WTC11 (cell line): ENCODE results near the gene POLD3. TPM values are rescaled to one million over a fixed set of nuclear protein-coding genes. Genes with fewer than 3 reads are reported as not detected.

Experiments used
- ATAC-seq: fragments of 200-7000 bp; cut with Tn5 transposase; 2 replicates; pipeline ENCODE4 v1.10.0; 2021; ENCODE audit warnings: mild to moderate bottlenecking, moderate library complexity
- CTCF ChIA-PET: fragments of 300-600 bp; sonication (Branson Sonifier 250); formaldehyde crosslinking; loops from one replicate; lab custom pipeline; 2021; ENCODE audit warnings: antibody characterized with exemption; lab: Charles Lee
- POLR2A ChIA-PET: fragments of 350-600 bp; sonication (Branson Sonifier 250); formaldehyde crosslinking; loops from one replicate; lab custom pipeline; 2021; ENCODE audit warnings: antibody characterized with exemption; lab: Charles Lee
- DNase-seq: peaks from one replicate; pipeline ENCODE4 v3.0.0; 2021; ENCODE audit warnings: low spot score
- H3K27ac Mint-ChIP-seq: 2 replicates; pipeline ENCODE4 v1.8.0; 2021; ENCODE audit warnings: mixed read lengths
- H3K27me3 Mint-ChIP-seq: 2 replicates; pipeline ENCODE4 v1.8.0; 2021; ENCODE audit warnings: low read depth, mild to moderate bottlenecking, moderate library complexity, mixed read lengths
- H3K36me3 Mint-ChIP-seq: 2 replicates; pipeline ENCODE4 v1.8.0; 2021; ENCODE audit warnings: mixed read lengths
- H3K4me1 Mint-ChIP-seq: 2 replicates; pipeline ENCODE4 v1.8.0; 2022; ENCODE audit warnings: mixed read lengths
- H3K4me3 Mint-ChIP-seq: 2 replicates; pipeline ENCODE4 v1.8.0; 2021; ENCODE audit warnings: mild to moderate bottlenecking, moderate library complexity, mixed read lengths
- H3K9me3 Mint-ChIP-seq: 2 replicates; pipeline ENCODE4 v1.8.0; 2021; ENCODE audit warnings: mixed read lengths
- CBFB ChIP-seq: sonication (generic); formaldehyde crosslinking; IDR thresholded peaks from 2 replicates; pipeline ENCODE4 v1.8.1; 2022; ENCODE audit warnings: mild to moderate bottlenecking, low read depth, missing genetic modification reagents
- E2F1 ChIP-seq: sonication (generic); formaldehyde crosslinking; IDR thresholded peaks from 2 replicates; pipeline ENCODE4 v1.8.0; 2022; ENCODE audit warnings: mild to moderate bottlenecking, missing genetic modification reagents
- HMGA2 ChIP-seq: fragments of 250-450 bp; sonication (Bioruptor Pico); IDR thresholded peaks from 2 replicates; pipeline ENCODE4 v1.4.0; 2021; ENCODE audit warnings: mild to moderate bottlenecking, moderate library complexity
- IRF1 ChIP-seq: sonication (generic); formaldehyde crosslinking; IDR thresholded peaks from 2 replicates; pipeline ENCODE4 v1.8.0; 2023; ENCODE audit warnings: missing genetic modification reagents
- IRF2 ChIP-seq: sonication (generic); formaldehyde crosslinking; IDR thresholded peaks from 2 replicates; pipeline ENCODE4 v1.8.0; 2022; ENCODE audit warnings: low read depth, missing genetic modification reagents, borderline replicate concordance
- JAZF1 ChIP-seq: fragments of 250-450 bp; sonication (Bioruptor Pico); IDR thresholded peaks from 2 replicates; pipeline ENCODE4 v1.9.0; 2021; ENCODE audit warnings: moderate library complexity, mild to moderate bottlenecking, inconsistent platforms
- MAX ChIP-seq: sonication (generic); formaldehyde crosslinking; IDR thresholded peaks from 2 replicates; pipeline ENCODE4 v1.8.0; 2022; ENCODE audit warnings: mild to moderate bottlenecking, missing genetic modification reagents
- NR1H2 ChIP-seq: sonication (generic); formaldehyde crosslinking; IDR thresholded peaks from 2 replicates; pipeline ENCODE4 v1.9.0; 2021; ENCODE audit warnings: mild to moderate bottlenecking, moderate library complexity, missing genetic modification reagents
- RELA ChIP-seq: sonication (generic); formaldehyde crosslinking; IDR thresholded peaks from 2 replicates; pipeline ENCODE4 v1.8.1; 2022; ENCODE audit warnings: missing genetic modification reagents, mild to moderate bottlenecking, borderline replicate concordance
- RORB ChIP-seq: fragments of 250-450 bp; sonication (Bioruptor Pico); IDR thresholded peaks from 2 replicates; pipeline ENCODE4 v1.9.0; 2021; ENCODE audit warnings: mild to moderate bottlenecking
- SOX15 ChIP-seq: fragments of 250-450 bp; sonication (Bioruptor Pico); IDR thresholded peaks from 2 replicates; pipeline ENCODE4 v1.9.0; 2021; ENCODE audit warnings: mild to moderate bottlenecking
- TEAD1 ChIP-seq: sonication (generic); formaldehyde crosslinking; IDR thresholded peaks from 2 replicates; pipeline ENCODE4 v1.8.0; 2022; ENCODE audit warnings: mild to moderate bottlenecking, missing genetic modification reagents
- ZNF232 ChIP-seq: sonication (generic); formaldehyde crosslinking; IDR thresholded peaks from 2 replicates; pipeline ENCODE4 v1.8.0; 2022; ENCODE audit warnings: mild to moderate bottlenecking, missing genetic modification reagents
- ZNF396 ChIP-seq: fragments of 250-450 bp; sonication (Bioruptor Pico); IDR thresholded peaks from 2 replicates; pipeline ENCODE4 v1.8.0; 2021; ENCODE audit warnings: mild to moderate bottlenecking, moderate library complexity, borderline replicate concordance
- total RNA-seq: library from RNA; stranded (reverse); gene quantifications from 3 replicates; pipeline ENCODE4 v1.2.3, GENCODE V29; 2021
- TF ChIP-seq, protein P1 (sequence below): sonication (generic); formaldehyde crosslinking; IDR thresholded peaks from 2 replicates; pipeline ENCODE4 v1.8.1; 2023; ENCODE audit warnings: mild to moderate bottlenecking, missing genetic modification reagents
- TF ChIP-seq, protein P2 (sequence below): sonication (generic); formaldehyde crosslinking; IDR thresholded peaks from 2 replicates; pipeline ENCODE4 v1.8.0; 2022; ENCODE audit warnings: mild to moderate bottlenecking, missing genetic modification reagents
- TF ChIP-seq, protein P3 (sequence below): sonication (generic); formaldehyde crosslinking; IDR thresholded peaks from 2 replicates; pipeline ENCODE4 v1.8.1; 2023; ENCODE audit warnings: mild to moderate bottlenecking, missing genetic modification reagents, moderate library complexity
- TF ChIP-seq, protein P4 (sequence below): sonication (generic); formaldehyde crosslinking; IDR thresholded peaks from 2 replicates; pipeline ENCODE4 v1.8.1; 2023; ENCODE audit warnings: mild to moderate bottlenecking, moderate library complexity, missing genetic modification reagents

Gene POLD3
- total RNA-seq, 1 experiment from 2014 or later: 24.1 TPM

DNA sequence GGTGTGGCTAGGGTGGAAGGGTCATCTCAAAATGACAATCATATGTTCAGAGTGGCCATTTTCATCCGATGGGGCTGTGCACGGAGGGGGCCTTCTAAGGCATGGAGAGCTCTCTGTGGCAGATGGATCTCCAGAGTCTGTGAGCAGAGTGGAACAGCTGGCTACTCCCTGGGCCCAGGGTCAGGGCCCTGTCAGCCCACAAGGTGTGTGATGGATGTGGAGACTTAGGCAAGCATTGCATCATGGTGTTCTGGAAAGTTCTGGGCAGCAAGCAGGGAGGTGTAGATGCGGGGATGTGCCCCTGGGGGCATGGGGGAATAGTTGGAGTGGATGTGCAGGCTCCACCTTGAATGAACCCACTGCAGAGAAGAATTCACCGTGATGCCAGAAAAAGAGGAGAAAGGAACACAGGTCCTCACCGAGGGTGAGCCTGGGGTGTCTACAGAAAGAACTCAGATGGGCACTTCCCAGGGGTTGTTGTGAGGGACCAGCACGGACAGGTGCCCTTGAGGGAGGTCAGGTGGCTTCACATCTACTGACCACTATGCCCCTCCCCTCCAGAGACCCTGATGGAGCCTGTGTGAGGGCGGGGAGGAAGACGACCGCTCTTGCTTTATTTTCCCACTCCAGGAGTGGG is 87.8 kb downstream of the POLD3 start (continued):
- no peak for TF ChIP-seq ZNF232 (CRISPR knock-in tag)
- TF ChIP-seq RELA (CRISPR knock-in tag): no peak
- TF ChIP-seq HMGA2 (CRISPR knock-in tag): no peak
- TF ChIP-seq RORB (CRISPR knock-in tag): no peak

DNA sequence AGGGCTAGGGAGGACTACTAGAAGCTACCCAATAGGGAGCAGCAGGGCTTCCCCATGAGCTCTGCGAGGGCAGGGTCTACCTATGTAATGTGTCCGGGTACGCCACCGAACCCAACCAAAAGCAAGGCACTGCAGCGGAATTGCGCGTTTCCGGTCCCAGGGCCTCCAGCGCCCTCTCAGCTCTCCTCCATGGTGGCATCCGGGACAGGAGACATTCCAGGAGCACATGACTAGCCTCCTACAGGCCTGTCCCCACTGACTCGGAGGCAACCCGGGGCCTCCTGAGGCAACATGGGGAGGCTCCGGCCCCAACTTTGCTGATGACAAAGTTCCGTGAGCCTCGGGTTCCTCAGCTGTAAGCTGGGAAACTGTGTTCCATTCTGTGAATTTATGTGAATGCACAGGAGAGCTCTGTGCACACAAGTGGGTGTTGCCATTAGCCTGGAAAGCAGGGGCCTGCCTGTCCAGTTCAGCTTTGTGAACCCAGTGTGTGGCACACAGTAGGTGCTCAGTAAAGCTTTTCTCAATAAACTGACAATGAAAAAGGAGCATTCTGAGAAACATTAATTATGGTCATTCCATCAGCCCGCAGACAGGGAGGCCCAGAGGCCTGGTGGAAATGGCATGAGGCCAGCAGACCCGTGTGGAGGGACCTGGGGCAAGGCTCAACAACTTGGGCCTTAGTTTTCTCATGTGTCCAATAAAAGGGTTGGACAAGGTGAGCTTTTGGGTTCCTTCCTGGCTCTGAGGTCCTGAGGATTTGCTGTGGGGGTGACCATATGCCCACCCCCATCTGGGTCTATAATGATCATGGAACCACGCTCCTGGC is 88.5 kb downstream of the POLD3 start:
- TF ChIP-seq, protein P1, sequence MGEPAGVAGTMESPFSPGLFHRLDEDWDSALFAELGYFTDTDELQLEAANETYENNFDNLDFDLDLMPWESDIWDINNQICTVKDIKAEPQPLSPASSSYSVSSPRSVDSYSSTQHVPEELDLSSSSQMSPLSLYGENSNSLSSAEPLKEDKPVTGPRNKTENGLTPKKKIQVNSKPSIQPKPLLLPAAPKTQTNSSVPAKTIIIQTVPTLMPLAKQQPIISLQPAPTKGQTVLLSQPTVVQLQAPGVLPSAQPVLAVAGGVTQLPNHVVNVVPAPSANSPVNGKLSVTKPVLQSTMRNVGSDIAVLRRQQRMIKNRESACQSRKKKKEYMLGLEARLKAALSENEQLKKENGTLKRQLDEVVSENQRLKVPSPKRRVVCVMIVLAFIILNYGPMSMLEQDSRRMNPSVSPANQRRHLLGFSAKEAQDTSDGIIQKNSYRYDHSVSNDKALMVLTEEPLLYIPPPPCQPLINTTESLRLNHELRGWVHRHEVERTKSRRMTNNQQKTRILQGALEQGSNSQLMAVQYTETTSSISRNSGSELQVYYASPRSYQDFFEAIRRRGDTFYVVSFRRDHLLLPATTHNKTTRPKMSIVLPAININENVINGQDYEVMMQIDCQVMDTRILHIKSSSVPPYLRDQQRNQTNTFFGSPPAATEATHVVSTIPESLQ (CRISPR knock-in tag): no peak
- TF ChIP-seq TEAD1 (CRISPR knock-in tag) (no peak), IRF2 (CRISPR knock-in tag) (no peak), IRF1 (CRISPR knock-in tag) (no peak), E2F1 (CRISPR knock-in tag) (no peak), CBFB (CRISPR knock-in tag) (no peak), NR1H2 (no peak)
- TF ChIP-seq, protein P2, sequence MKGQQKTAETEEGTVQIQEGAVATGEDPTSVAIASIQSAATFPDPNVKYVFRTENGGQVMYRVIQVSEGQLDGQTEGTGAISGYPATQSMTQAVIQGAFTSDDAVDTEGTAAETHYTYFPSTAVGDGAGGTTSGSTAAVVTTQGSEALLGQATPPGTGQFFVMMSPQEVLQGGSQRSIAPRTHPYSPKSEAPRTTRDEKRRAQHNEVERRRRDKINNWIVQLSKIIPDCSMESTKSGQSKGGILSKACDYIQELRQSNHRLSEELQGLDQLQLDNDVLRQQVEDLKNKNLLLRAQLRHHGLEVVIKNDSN (CRISPR knock-in tag): no peak
- H3K27ac Mint-ChIP-seq: no peak overlapping the region
- CTCF ChIA-PET: interaction anchor here (14.0 kb wide), 1 partner anchor 20 kb away, joined by 134 read pairs; no protein-coding TSS in a partner anchor

GRCh38 chr11:74681686-74682651 is 89.6 kb downstream of the POLD3 start:
- Mint-ChIP-seq H3K36me3 (no peaks in the 10 kb centered on the region), H3K27me3 (peaks cover 21% of the 10 kb centered on the region), H3K4me1 (peaks cover 7% of the 10 kb centered on the region), H3K4me3 (no peak overlapping the region), H3K27ac (peak overlapping the region; percentile 2; the same call in 1 of the 2 replicates), H3K9me3 (peaks cover 4% of the 10 kb centered on the region; the same call in 1 of the 2 replicates)
- ChIA-PET POLR2A (no interaction called here), CTCF (interaction anchor here (1.6 to 14.0 kb wide), 4 partner anchors 19 to 89 kb away, joined by 4 to 134 read pairs (median 8); partner anchors contain the start of gene POLD3)
- DNase-seq (no peak), ATAC-seq (no peak)
- TF ChIP-seq JAZF1 (CRISPR knock-in tag) (no peak), MAX (no peak), IRF1 (CRISPR knock-in tag) (no peak), ZNF396 (CRISPR knock-in tag) (no peak), SOX15 (no peak)
- TF ChIP-seq, protein P3, sequence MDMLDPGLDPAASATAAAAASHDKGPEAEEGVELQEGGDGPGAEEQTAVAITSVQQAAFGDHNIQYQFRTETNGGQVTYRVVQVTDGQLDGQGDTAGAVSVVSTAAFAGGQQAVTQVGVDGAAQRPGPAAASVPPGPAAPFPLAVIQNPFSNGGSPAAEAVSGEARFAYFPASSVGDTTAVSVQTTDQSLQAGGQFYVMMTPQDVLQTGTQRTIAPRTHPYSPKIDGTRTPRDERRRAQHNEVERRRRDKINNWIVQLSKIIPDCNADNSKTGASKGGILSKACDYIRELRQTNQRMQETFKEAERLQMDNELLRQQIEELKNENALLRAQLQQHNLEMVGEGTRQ (CRISPR knock-in tag): no peak
- TF ChIP-seq, protein P4, sequence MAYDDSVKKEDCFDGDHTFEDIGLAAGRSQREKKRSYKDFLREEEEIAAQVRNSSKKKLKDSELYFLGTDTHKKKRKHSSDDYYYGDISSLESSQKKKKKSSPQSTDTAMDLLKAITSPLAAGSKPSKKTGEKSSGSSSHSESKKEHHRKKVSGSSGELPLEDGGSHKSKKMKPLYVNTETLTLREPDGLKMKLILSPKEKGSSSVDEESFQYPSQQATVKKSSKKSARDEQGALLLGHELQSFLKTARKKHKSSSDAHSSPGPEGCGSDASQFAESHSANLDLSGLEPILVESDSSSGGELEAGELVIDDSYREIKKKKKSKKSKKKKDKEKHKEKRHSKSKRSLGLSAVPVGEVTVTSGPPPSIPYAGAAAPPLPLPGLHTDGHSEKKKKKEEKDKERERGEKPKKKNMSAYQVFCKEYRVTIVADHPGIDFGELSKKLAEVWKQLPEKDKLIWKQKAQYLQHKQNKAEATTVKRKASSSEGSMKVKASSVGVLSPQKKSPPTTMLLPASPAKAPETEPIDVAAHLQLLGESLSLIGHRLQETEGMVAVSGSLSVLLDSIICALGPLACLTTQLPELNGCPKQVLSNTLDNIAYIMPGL (CRISPR knock-in tag): no peak

More for the DNA sequence above, 88.5 kb downstream of the POLD3 start:
- H3K4me3 Mint-ChIP-seq: no peak overlapping the region
- H3K9me3 Mint-ChIP-seq: peaks cover 4% of the 10 kb centered on the region; the same call in 1 of the 2 replicates
- no peak for DNase-seq
- peaks cover 7% of the 10 kb centered on the region for H3K4me1 Mint-ChIP-seq
- H3K36me3 Mint-ChIP-seq: no peaks in the 10 kb centered on the region
- no peak for ATAC-seq
- H3K27me3 Mint-ChIP-seq: peaks cover 21% of the 10 kb centered on the region
- POLR2A ChIA-PET: no interaction called here
